ENCODE data around the gene CDC42BPB. TPM values are rescaled to one million over a fixed set of nuclear protein-coding genes. Genes with fewer than 3 reads are reported as not detected.

The CDC42BPB gene
- total and polyA plus RNA-seq, 2 of the 13 experiments (the other 11 are each of a cell fraction or from before 2014, with no cell fraction given) = 19.7 to 32.3 TPM

GRCh38 chr14:103103461-103104388, 46.4 kb upstream of the CDC42BPB start (continued):
- TF ChIP-seq TRIM22 (IDR thresholded peaks at IDR 0.05) = no peak
- TF ChIP-seq ZNF800 (CRISPR knock-in tag; IDR thresholded peaks at IDR 0.05) = peak; percentile 25; the same call in 1 of the 2 replicates
- no peak for TF ChIP-seq ZNF124 (CRISPR knock-in tag; IDR thresholded peaks at IDR 0.05)
- TF ChIP-seq HDAC2 (CRISPR knock-in tag; IDR thresholded peaks at IDR 0.05) = peak; percentile 9; the same call in 1 of the 2 replicates
- no peak for TF ChIP-seq ZFP36 (IDR thresholded peaks at IDR 0.05; ENCODE audit: borderline replicate concordance, low read depth, low read length, partially characterized antibody)
- no peak for TF ChIP-seq TERF1 (CRISPR knock-in tag; IDR thresholded peaks at IDR 0.05)
- TF ChIP-seq POLR2AphosphoS2 (IDR thresholded peaks at IDR 0.05; ENCODE audit: low read depth, low read length) = no peak
- peak; percentile 99 for TF ChIP-seq ZNF646 (CRISPR knock-in tag; IDR thresholded peaks at IDR 0.05)
- TF ChIP-seq SRF (IDR thresholded peaks at IDR 0.05; ENCODE audit: low read depth, low read length) = no peak
- TF ChIP-seq ZNF879 (CRISPR knock-in tag; IDR thresholded peaks at IDR 0.05) = no peak
- TF ChIP-seq RBAK (CRISPR knock-in tag; IDR thresholded peaks at IDR 0.05) = no peak
- no peak for TF ChIP-seq HMG20A (CRISPR knock-in tag; IDR thresholded peaks at IDR 0.05; ENCODE audit: borderline replicate concordance)
- TF ChIP-seq ZNF597 (CRISPR knock-in tag; IDR thresholded peaks at IDR 0.05) = no peak; the same call in 1 of the 2 replicates
- no peak for TF ChIP-seq NFYC (CRISPR knock-in tag; IDR thresholded peaks at IDR 0.05)
- TF ChIP-seq MBNL3 (CRISPR knock-in tag; conservative IDR thresholded peaks at IDR 0.05) = no peak
- TF ChIP-seq GZF1 (CRISPR knock-in tag; IDR thresholded peaks at IDR 0.05) = peak; percentile 68
- 0 out of 2 replicates have a peak, but pooled peaks have one; percentile 46 for TF ChIP-seq ZNF343 (CRISPR knock-in tag; IDR thresholded peaks at IDR 0.05)
